ENCODE measurements around the gene GTPBP1.

- TF ChIP-seq, protein P1, sequence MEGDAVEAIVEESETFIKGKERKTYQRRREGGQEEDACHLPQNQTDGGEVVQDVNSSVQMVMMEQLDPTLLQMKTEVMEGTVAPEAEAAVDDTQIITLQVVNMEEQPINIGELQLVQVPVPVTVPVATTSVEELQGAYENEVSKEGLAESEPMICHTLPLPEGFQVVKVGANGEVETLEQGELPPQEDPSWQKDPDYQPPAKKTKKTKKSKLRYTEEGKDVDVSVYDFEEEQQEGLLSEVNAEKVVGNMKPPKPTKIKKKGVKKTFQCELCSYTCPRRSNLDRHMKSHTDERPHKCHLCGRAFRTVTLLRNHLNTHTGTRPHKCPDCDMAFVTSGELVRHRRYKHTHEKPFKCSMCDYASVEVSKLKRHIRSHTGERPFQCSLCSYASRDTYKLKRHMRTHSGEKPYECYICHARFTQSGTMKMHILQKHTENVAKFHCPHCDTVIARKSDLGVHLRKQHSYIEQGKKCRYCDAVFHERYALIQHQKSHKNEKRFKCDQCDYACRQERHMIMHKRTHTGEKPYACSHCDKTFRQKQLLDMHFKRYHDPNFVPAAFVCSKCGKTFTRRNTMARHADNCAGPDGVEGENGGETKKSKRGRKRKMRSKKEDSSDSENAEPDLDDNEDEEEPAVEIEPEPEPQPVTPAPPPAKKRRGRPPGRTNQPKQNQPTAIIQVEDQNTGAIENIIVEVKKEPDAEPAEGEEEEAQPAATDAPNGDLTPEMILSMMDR (IDR thresholded peaks at IDR 0.05), result no peak
- TF ChIP-seq EZH2 (IDR thresholded peaks at IDR 0.05; ENCODE audit: borderline replicate concordance, insufficient read depth, low read depth, low read length, poor library complexity, severe bottlenecking), result no peak
Observed at GRCh38 chr22:38741166-38741565, 35.4 kb downstream of the GTPBP1 start.
